GM21825 (cell line): ENCODE data around the gene CD200.
A peak's percentile ranks its signal among the peaks of the same experiment; 100 is the strongest.
"Not testable (repeated sequence)": the region's sequence is repeated elsewhere in the genome, so short reads cannot be mapped to it uniquely, and the experiment has no call there.

Experiments used
- ATAC-seq: cut with Tn5 transposase; IDR thresholded peaks from one replicate; pipeline ENCODE4 v1.9.1; 2021; ENCODE audit warnings: mild to moderate bottlenecking, moderate library complexity; ENCODE audit not compliant: unreplicated experiment

The CD200 gene

GRCh38 chr3:112384769-112385168 lies 51.8 kb downstream of the CD200 start:
- no peak for ATAC-seq

- no peak for ATAC-seq
Observed at GRCh38 chr3:112388972-112389371, 56.0 kb downstream of the CD200 start.

- no peak for ATAC-seq
Observed at GRCh38 chr3:112389961-112390360, 57.0 kb downstream of the CD200 start.

- ATAC-seq: peak; percentile 54
Observed at GRCh38 chr3:112390783-112391641, 58.1 kb downstream of the CD200 start.

DNA sequence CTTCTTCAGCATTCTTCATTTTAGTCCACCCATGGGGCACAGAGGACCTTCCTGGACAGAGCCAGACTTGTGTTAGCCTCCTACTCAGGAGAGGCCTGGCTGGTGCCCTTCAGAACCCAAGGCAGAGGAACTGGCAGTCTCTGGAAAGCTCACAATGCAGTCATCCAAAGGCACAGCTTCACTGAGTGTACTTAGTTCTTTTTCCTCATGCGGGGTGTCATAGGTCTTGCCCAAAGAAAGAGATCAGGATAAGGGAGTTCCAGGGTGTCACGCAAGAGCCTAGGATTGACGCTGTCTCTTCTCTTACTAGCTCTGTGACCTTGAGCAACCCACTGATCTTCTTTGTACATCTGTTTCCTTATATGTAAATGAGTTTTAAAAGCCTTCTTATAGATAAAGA lies 58.7 kb downstream of the CD200 start:
- ATAC-seq: no peak

GRCh38 chr3:112392393-112393359 lies 59.7 kb downstream of the CD200 start:
- ATAC-seq: no peak

DNA sequence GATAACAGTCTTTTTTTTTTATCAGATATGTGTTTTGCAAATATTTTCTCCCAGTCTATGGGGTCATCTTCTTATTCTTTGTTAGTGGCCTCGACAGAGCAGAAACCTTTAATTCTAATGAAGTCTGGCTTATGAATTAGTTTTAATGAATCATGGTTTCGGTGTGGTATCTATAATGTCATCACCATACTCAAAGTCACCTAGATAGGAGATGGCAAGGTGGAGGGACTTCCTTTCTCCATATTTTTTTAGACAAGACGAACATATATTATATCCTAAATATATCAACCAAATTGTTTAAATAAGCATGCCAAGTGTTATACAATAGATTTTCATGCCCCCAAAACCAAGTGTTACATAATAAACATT lies 60.4 kb downstream of the CD200 start:
- ATAC-seq: no peak

DNA sequence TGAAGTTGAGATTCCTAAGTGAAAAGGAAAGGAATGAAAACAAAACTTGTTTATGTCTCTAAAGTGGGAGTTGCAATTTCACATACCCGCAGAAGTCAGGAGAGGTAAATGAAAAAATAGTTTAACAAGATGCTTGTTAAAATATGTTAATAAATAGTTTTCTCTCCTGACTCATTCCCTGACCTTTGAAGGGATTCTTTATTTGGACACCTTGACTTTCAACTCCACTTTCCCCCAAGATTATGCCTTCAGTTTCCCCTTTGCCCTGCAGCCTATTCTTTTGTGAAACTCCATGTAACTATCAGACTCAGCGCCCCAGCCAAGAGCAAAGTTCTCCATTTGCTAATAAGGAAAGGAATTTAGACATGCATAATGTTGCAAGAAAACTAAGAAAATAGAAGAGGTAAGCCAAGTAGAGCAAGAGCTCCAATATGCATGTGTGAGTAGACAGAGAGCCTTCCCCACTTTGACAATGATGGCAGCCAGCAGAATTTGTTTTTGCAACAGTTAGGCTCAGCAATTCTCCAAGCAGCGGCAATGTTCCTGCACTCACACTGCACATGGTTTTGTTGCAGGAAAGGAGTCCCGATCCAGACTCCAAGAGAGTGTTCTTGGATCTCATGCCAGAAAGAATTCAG lies 61.2 kb downstream of the CD200 start:
- no peak for ATAC-seq

DNA sequence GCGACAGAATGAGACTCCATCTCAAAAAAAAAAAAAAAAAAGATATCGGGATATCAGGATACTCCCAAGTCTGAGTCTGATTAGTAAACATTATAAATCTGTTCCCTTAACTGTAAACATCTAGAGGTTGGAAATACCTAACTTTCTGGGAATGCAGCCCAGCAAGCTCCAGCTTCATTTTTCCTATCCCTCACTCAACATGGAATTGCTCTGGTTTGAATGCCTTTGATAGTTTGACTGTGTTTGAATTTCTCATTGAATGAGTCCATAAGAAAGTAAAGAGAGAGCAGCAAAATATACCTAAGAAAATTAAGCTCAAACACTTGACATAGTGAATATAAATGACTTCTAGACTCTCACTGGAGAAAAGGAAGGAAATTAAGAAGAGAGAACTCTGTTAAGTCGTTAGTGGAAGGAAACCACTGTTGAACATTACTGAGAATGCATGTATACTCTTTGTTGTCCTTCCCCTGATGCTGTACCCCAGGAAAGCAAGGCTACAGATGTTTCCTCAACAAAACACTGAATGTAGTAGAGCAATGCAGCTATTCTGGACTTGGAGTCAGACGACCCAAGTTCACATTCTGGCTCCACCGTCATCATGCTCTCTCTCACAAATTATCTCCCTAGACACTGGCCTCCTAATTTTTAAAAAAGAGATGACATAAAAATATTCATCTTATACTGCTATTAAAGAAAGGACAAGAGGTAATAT lies 62.4 kb downstream of the CD200 start:
- no peak for ATAC-seq

DNA sequence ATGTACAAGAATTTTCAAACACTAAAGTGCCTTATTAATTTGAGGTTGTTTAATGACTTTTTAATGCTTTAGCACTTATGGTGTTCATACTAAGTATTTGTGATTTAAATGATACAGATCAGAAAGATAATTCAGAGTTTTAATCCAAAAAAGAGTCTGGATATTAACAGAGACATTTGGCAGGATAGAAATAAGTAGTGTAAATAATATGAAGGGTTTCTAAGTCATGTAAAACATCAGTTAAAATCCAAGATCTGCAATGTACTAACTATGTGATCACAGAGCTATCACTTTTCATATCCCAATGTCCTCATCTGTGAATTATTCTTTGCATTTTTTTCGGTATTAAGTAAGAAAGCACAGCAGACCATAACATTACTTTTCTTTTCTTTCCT lies 62.9 kb downstream of the CD200 start:
- ATAC-seq: no peak

GRCh38 chr3:112397556-112397955 lies 64.6 kb downstream of the CD200 start:
- ATAC-seq: no peak

GRCh38 chr3:112399064-112399463 lies 66.1 kb downstream of the CD200 start:
- ATAC-seq: no peak

DNA sequence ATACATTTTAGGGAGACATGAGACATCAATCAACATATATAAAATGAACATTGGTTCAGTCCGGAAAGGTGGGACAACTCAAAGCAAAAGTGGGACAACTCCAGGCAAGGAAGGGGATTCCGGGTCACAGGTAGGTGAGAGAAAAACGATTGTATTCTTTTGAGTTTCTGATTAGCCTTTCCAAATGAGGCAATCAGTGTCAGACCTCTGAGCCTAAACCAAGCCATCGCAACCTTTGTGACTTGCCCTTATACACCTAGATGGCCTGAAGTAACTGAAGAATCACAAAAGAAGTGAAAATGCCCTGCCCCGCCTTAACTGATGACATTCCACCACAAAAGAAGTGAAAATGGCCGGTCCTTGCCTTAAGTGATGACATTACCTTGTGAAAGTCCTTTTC lies 66.6 kb downstream of the CD200 start:
- ATAC-seq: not testable (repeated sequence)

DNA sequence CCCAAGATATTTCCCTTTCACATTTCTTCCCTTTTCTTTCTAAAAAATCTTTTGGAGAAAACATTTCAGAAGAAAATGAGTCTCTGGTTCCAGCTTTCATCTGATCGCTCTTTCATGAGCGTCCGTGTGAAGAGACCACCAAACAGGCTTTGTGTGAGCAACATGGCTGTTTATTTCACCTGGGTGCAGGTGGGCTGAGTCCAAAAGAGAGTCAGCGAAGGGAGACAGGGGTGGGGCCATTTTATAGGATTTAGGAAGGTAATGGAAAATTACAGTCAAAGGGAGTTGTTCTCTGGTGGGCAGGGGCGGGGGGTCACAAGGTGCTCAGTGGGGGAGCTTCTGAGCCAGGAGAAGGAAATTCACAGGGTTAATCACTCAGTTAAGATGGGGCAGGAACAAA lies 67.4 kb downstream of the CD200 start:
- not testable (repeated sequence) for ATAC-seq

GRCh38 chr3:112401617-112402016 lies 68.7 kb downstream of the CD200 start:
- ATAC-seq: no peak

DNA sequence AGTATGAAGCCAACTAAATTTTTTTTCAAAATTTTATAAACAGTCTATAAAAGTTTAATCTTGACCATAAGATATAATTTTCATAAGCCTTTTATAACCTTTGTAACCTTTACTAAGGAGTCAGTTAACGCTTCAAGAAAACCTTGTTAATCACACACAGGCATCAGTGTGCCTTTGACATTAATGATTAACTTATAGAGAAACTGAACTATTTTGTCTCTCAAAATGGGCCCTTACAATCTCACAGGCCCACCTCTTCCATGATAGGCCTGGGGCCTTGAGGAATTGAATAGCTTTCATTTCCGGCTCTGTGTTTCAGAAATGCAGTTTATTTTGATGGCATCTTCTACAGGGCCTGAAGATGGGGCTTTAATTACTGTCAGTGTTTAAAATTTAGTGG lies 70.1 kb downstream of the CD200 start:
- no peak for ATAC-seq

- not testable (repeated sequence) for ATAC-seq
Observed at GRCh38 chr3:112404924-112405549, 72.1 kb downstream of the CD200 start.

DNA sequence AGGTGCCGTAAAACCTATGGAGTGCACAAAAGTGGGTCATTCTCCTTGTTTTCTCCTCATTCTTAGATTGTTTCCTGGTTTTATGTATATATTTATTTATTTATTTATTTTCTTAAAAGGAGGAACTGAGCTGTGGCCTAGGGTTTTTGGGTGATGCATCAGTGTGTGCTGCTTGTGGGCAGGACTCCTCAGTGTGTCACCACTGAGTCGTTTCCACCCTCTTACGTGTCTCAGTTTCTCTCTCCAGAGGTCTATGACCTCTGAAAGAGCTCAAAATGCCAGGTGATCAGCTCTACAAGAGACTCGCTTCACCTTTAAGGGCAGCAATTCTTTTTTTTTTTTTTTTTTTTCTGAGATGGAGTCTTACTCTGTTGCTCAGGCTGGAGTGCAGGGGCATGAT lies 72.9 kb downstream of the CD200 start:
- ATAC-seq: peak; percentile 43

DNA sequence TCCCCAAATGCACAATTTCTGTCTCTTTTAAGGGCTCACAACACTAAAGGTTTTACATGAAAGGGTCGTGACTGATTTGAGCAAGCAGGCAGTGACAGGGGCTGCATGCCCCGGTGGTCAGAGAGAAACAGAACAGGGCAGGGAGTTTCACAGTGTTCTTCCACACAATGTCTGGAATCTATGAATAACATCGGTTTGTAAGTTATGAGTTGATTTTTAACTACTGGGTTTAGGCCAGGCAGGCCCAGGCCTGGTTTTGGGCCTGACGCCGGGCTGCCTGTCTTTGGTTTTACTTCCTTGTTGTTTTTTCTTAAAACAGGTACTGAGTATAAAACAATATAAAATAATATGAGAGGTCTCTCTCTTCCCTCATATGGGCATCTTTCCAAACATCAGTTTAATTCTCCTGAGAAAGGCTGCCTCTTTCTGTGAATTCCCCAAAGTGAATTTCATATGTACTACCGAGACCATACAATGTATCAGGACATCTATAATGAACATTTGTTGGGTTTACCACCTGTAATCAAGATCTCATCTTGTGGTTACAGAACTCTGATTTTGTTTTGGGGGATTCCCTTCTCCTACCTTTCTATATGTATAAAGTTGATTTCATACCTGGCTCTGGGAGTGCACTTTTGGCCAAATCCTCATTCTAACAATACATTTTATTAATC lies 74.4 kb downstream of the CD200 start:
- ATAC-seq: peak; percentile 48
